Stimulated activated CD4-positive, alpha-beta T cell treated with anti-CD3 and anti-CD28 coated beads, Interleukin-4, amount 100 ng/mL, for 48 hours (primary cell): Measurements from ENCODE around the gene SPHK1.

Experiments used
- DNase-seq, 2 donors: peaks; one replicate each; pipeline ENCODE4 v3.0.0-alpha.2; 2020; ENCODE audit warnings: low read depth in 2 of 2

Gene SPHK1

GRCh38 chr17:76363107-76363842 is 21.1 kb upstream of the SPHK1 start:
- no peak for DNase-seq

GRCh38 chr17:76365256-76365903 is 19.0 kb upstream of the SPHK1 start:
- DNase-seq, result no peak

- no peak for DNase-seq
These were observed 18.2 kb upstream of the SPHK1 start for GRCh38 chr17:76366247-76366646.

DNA sequence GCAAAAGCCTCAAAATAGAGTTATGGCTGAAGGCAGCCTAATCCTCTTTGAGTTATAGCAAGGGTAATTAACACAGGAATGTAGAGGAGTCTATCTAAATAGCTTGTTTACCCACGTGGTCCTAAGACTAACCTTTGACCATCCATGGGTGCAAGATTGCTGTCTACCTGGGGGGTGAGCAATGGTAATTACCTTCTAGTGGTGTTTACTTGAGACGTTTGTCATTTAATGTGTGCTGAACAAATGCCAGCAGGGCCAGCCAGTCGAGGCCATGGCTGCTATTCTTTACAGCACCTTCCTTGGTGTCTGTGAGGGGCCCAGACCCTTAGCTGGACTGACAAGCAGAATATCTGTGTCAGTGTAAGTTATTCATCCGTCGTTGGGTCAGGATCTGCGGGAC is 16.8 kb upstream of the SPHK1 start:
- no peak for DNase-seq

DNA sequence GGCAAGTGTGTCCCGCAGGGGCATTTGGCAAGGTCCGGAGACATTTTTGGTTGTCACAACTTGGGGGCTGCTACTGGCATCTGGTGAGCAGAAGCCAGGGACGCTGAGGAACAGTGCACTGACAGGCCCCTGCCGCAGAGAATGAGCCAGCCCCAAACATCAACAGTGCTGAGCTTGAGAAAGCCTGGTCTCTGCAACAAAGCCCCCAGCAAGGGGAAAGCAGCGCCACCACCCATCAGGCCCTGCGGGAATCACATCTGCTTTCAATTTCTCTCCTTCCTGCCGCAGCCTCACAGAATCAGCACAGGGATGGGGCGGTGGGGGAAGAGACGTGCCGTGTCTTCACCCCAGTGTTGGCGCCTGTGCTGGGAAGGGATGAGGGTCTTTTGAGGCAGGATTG is 15.9 kb upstream of the SPHK1 start:
- no peak for DNase-seq

GRCh38 chr17:76369379-76369778 is 15.0 kb upstream of the SPHK1 start:
- DNase-seq, result no peak

GRCh38 chr17:76369804-76370203 is 14.6 kb upstream of the SPHK1 start:
- no peak for DNase-seq

DNA sequence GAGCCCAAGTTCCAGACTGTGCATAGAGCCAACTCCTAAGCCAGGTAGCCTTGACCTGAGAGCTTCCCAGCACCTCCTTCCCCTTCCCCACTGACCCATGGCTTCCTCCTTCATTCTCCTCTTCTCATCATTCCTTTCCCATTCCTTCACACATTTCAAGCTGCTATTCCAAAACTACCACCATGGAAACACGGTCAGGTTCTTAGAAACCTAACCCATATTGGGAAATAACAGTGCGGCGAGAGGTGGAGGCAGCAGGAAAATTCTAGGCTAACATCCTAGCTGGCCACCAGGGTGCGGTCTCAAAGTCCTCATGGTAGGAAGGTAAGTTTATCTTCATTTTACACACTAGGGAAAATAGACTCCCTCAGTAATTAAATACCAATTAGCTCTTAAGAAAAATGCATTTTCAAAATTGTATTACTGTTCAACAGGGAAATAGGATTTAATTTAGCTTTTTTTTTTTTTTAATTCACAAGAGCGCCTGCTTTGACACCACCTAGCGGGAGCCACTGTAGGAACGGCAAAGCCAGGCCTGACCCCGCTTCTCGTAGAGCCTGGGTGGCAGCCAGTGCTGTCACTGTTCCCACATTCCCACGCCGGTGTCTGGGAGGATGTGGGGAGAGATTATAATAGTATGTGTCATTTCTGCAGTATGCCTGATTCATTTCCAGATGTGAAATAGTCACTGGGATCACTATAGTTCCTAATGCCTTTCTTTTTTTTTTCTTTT is 14.0 kb upstream of the SPHK1 start:
- no peak for DNase-seq

- DNase-seq, result no peak
These were observed 12.5 kb upstream of the SPHK1 start for GRCh38 chr17:76371656-76372628.

DNA sequence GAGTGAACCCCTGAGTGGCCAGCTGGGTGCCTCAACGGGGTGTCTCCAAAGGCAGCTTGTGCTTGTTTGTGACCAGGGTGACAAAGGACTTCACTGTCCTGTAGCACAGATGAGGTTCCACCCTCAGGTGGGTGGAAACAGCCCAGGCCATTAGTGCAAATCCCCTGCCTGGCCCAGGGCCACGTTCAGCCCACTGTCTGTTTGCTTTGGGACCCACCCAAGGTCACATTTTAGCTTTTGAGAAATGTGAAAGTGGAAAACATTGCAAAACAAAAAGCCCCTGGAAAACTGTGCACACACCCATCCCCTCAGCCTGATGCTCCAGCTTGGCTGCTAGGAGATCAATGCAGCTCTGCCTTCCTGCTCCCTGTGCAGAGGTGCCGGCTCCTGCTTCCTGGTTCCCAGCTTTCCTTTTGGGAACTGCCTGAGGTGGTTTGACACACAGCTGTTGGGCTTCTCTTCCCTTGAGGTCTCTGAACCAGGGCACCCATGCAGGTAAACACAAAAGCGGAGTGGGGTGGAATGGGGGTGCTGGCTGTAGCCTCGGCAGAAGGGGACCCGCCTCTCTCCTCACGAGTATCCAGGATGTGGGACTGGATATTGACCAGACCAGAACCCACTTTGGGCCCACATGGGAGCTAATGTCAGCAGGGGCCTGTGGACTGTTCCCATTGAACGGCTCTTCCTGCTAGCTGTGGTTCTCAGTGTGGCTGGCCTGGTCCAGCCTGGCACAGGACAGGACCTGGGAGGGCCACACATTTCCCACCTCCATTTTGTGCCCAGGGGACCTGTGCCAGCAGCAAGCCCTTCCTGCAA is 7.9 kb upstream of the SPHK1 start:
- no peak for DNase-seq

DNA sequence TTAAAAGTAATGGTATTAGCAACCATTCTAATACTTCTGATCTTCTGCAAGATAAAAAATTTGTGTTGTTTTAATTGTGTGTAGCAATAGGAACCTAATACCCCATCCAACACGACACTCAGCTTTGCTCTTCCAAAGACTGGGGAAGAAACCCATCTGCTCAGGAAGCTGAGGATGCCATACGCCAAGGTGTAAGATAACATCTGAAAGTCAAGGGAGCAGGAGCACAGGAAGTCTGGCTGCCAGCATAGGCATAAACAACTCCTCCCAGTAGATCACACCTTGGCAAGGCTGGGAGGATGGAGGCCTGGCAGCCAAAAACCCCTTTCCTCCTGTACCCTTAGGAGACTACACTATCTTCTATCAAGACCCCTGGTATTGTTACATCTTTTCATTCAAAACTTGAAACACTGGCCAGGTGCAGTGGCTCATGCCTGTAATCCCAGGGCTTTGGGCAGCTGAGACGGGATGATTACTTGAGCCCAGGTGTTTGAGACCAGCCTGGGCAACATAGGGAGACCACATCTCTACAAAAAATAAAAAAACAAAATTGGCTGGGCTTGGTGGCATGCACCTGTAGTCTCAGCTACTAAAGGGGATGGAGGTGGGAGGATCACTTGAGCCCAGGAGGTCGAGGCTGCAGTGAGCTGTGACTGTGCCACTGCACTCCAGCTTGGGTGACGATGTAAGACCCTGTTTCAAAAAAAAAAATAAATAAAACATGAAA is 5.7 kb upstream of the SPHK1 start:
- no peak for DNase-seq

DNA sequence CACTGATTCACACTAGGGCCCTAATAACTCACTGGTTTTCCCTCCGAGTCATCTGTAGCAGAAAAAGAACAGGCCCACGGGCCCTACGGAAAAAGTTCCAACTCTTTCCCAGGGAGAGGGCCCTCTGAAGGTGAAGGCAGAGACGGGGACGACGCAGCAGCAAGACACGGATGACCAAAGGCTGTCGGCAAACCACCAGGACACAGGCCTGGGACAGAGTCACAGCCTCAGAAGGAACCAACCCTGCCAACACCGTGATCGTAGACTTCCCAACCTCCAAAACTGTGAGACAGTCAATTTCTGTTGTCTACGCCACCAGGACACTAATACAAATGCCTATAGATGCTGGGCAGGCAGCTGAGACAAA is 5.2 kb upstream of the SPHK1 start:
- DNase-seq, result no peak

GRCh38 chr17:76379646-76380376 is 4.6 kb upstream of the SPHK1 start:
- no peak for DNase-seq

DNA sequence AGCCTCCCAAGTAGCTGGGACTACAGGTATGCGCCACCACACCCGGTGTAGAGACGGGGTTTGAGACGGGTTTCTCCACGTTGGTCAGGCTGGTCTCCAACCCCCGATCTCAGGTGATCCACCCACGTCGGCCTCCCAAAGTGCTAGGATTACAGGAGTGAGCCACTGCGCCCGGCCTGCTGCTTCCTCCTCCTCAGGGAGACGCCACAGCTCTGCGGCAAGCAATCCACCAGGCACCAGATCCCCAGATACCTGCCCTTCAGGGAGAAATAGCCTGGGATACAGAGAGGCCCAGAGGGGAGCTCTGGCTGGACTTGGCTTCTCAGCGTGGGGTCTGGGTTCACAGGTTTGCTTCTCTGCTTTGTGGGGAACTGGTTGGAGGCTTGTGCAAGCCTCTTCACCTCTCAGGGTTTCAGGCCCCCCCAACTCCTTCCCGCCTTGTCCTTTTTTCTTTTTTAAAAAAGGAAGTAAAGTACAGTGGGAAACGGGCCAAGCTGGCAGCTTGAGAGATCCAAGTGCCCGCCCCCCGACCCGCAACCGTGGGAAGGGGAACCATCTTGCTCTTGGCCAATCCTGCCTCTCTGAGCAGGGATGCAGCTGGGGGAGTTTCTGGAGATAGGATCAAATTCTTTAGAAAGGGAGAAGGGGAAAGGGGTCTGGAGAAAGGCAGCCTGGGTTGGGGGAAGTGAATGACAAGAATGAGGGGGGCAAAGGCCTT is 2.6 kb upstream of the SPHK1 start:
- no peak for DNase-seq

GRCh38 chr17:76382351-76382802 is 2.0 kb upstream of the SPHK1 start:
- peak in 1 of 2 donors; percentile 26 for DNase-seq

GRCh38 chr17:76382803-76383545 is 1.4 kb upstream of the SPHK1 start:
- peak; percentile 47 to 63 for DNase-seq

DNA sequence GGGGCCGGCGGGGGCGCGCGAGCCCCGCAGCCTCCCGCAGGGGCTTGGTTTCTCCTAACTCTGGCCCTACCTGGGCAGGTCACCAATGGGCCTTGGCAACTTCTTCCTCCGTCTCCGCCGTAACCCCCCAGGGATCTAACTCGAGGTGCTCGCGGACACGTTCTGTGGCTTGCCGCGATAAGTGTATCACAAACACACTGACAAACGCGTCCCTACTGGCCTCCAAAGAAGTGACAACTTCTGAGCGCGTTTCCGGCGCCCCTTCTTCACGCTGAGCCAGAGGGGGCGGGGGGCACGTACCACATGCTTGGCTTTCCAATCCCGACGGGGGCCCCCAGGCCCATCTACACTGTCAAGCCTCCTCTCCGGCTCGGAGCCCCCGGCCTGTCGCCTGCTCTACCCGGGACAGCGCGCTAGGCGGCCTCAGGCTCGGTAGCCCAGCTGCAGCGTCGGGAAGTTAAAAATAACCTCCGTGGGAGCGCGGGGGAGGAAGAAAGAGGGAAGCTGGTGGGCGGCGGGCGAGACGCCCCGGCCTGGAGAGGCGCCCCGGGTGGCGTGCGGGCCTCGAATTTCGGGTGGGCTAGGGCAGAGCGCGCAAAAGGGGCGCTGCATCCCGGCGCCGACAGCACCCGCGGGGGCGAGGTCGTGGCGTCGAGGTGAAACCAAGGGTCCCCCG is 725 bp upstream of the SPHK1 start:
- peak in 1 of 2 donors; percentile 31 for DNase-seq
